HCT116 (cell line): ENCODE results near the gene SANBR.
"Not testable (repeated sequence)": the region's sequence is repeated elsewhere in the genome, so short reads cannot be mapped to it uniquely, and the experiment has no call there.

ENCODE experiments used
- ATF3 ChIP-seq: IDR thresholded peaks from 2 replicates; pipeline ENCODE4 v1.6.1; 2012
- EGR1 ChIP-seq: IDR thresholded peaks from 2 replicates; pipeline ENCODE4 v1.6.1; 2012; ENCODE audit warnings: low read depth
- EZH2phosphoT487 ChIP-seq: fragments of 200-600 bp; IDR thresholded peaks from 2 replicates; pipeline ENCODE4 v1.6.1; 2018; ENCODE audit warnings: antibody characterized with exemption, borderline replicate concordance
- JUND ChIP-seq: IDR thresholded peaks from 2 replicates; pipeline ENCODE4 v1.6.1; 2012
- POLR2A ChIP-seq: IDR thresholded peaks from 2 replicates; pipeline ENCODE4 v1.7.0; 2011; ENCODE audit warnings: borderline replicate concordance; ENCODE audit not compliant: insufficient read depth, insufficient read length; ENCODE audit errors: extremely low read depth
- POLR2AphosphoS5 ChIP-seq: IDR thresholded peaks from 2 replicates; pipeline ENCODE4 v1.6.1; 2011; ENCODE audit warnings: mild to moderate bottlenecking, low read depth, low read length, moderate library complexity
- TF ChIP-seq, protein P1 (sequence below), 3 experiments: fragments of 200-600 bp in 1 of 3; sonication (generic) in 1 of 3; IDR thresholded peaks in 2 of 3; conservative IDR thresholded peaks in 1 of 3; 2 replicates each; pipeline ENCODE4 v1.5.1; 2012 to 2017; ENCODE audit warnings: low read depth in 2 of 3, low read length in 2 of 3, antibody characterized with exemption in 1 of 3, borderline replicate concordance in 1 of 3, control low read depth in 1 of 3, mild to moderate bottlenecking in 1 of 3, mixed read lengths in 1 of 3, mixed run types in 1 of 3, moderate library complexity in 1 of 3; ENCODE audit not compliant: insufficient read depth in 1 of 3

DNA sequence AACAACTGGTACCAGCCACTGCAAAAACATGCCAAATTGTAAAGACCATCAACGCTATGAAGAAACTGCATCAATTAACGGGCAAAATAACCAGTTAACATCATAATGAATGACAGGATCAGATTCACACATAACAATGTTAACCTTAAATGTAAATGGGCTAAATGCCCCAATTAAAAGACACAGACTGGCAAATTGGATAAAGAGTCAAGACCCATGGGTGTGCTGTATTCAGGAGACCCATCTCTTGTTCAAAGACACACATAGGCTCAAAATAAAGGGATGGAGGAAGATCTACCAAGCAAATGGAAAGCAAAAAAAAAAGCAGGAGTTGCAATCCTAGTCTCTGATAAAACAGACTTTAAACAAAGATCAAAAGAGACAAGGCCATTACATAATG is 29.0 kb upstream of the SANBR start:
- TF ChIP-seq, protein P1, sequence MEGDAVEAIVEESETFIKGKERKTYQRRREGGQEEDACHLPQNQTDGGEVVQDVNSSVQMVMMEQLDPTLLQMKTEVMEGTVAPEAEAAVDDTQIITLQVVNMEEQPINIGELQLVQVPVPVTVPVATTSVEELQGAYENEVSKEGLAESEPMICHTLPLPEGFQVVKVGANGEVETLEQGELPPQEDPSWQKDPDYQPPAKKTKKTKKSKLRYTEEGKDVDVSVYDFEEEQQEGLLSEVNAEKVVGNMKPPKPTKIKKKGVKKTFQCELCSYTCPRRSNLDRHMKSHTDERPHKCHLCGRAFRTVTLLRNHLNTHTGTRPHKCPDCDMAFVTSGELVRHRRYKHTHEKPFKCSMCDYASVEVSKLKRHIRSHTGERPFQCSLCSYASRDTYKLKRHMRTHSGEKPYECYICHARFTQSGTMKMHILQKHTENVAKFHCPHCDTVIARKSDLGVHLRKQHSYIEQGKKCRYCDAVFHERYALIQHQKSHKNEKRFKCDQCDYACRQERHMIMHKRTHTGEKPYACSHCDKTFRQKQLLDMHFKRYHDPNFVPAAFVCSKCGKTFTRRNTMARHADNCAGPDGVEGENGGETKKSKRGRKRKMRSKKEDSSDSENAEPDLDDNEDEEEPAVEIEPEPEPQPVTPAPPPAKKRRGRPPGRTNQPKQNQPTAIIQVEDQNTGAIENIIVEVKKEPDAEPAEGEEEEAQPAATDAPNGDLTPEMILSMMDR (IDR thresholded peaks at IDR 0.05 in 2 of 3, conservative IDR thresholded peaks at IDR 0.05 in 1 of 3; ENCODE audit: borderline replicate concordance in 1 of 3, insufficient read depth in 1 of 3, low read depth in 2 of 3, low read length in 2 of 3): not testable (repeated sequence)
- not testable (repeated sequence) for TF ChIP-seq POLR2A, EZH2phosphoT487, JUND, POLR2AphosphoS5, ATF3, EGR1
